Measurements from ENCODE around the gene ADAMTS17. TPM values are rescaled to one million over a fixed set of nuclear protein-coding genes. Genes with fewer than 3 reads are reported as not detected.

ADAMTS17 gene
- total and polyA plus RNA-seq, 4 donors = 0.28 to 46.9 (median 9.1) TPM

GRCh38 chr15:100332721-100333120 lies 9.1 kb downstream of the ADAMTS17 start:
- Histone ChIP-seq H3K36me3 (ENCODE audit: control insufficient read depth in 4 of 4, insufficient read depth in 3 of 4, low read depth in 1 of 4, low read length in 3 of 4) (peaks cover 0 to 16% (median under 1%) of the 10 kb centered on the region in 4 donors), H3K9ac (ENCODE audit: low read depth in 1 of 2, low read length in 2 of 2) (no peak overlapping the region), H3K9me3 (ENCODE audit: control insufficient read depth in 4 of 4, low read length in 3 of 4) (no peaks in the 10 kb centered on the region), H3K27ac (ENCODE audit: low read depth in 1 of 2, low read length in 2 of 2) (no peak overlapping the region), H3K27me3 (ENCODE audit: control insufficient read depth in 4 of 4, insufficient read depth in 4 of 4, low read length in 3 of 4) (no peaks in the 10 kb centered on the region), H3K4me3 (ENCODE audit: low read depth in 1 of 3, low read length in 3 of 3) (no peak overlapping the region), H3K4me1 (ENCODE audit: control insufficient read depth in 4 of 4, insufficient read depth in 4 of 4, low read length in 3 of 4) (no peaks in the 10 kb centered on the region)
- DNase-seq (ENCODE audit: low spot score) = no peak
- TF ChIP-seq SP1 (IDR thresholded peaks at IDR 0.05) (no peak), HNF4G (IDR thresholded peaks at IDR 0.05) (no peak)
- WGBS = 83% methylated on average over 6 of the region's 6 CpGs

GRCh38 chr15:100332231-100332630 lies 9.5 kb downstream of the ADAMTS17 start:
- no peaks in the 10 kb centered on the region for H3K4me1 ChIP-seq (ENCODE audit: control insufficient read depth in 4 of 4, insufficient read depth in 4 of 4, low read length in 3 of 4)
- H3K4me3 ChIP-seq (ENCODE audit: low read depth in 1 of 3, low read length in 3 of 3) = no peak overlapping the region
- no peak for DNase-seq (ENCODE audit: low spot score)
- H3K9me3 ChIP-seq (ENCODE audit: control insufficient read depth in 4 of 4, low read length in 3 of 4) = no peaks in the 10 kb centered on the region
- H3K27me3 ChIP-seq (ENCODE audit: control insufficient read depth in 4 of 4, insufficient read depth in 4 of 4, low read length in 3 of 4) = no peaks in the 10 kb centered on the region
- no peak overlapping the region for H3K9ac ChIP-seq (ENCODE audit: low read depth in 1 of 2, low read length in 2 of 2)
- H3K36me3 ChIP-seq (ENCODE audit: control insufficient read depth in 4 of 4, insufficient read depth in 3 of 4, low read depth in 1 of 4, low read length in 3 of 4) = peaks cover 0 to 21% (median under 1%) of the 10 kb centered on the region in 4 donors
- TF ChIP-seq YY1 (IDR thresholded peaks at IDR 0.05) = no peak
- no peak for TF ChIP-seq FOXA2 (IDR thresholded peaks at IDR 0.05)
- TF ChIP-seq EGR1 (IDR thresholded peaks at IDR 0.05; ENCODE audit: low read depth in 2 of 2) = no peak
- 87% methylated on average over 13 of the region's 13 CpGs for WGBS
- no peak overlapping the region for H3K27ac ChIP-seq (ENCODE audit: low read depth in 1 of 2, low read length in 2 of 2)

- H3K9ac ChIP-seq (ENCODE audit: low read depth in 1 of 2, low read length in 2 of 2) = no peak overlapping the region
- no peaks in the 10 kb centered on the region for H3K27me3 ChIP-seq (ENCODE audit: control insufficient read depth in 4 of 4, insufficient read depth in 4 of 4, low read length in 3 of 4)
- 86% methylated on average over 12 of the region's 12 CpGs for WGBS
- no peaks in the 10 kb centered on the region for H3K9me3 ChIP-seq (ENCODE audit: control insufficient read depth in 4 of 4, low read length in 3 of 4)
- peaks cover 0 to 29% (median 2%) of the 10 kb centered on the region in 4 donors for H3K36me3 ChIP-seq (ENCODE audit: control insufficient read depth in 4 of 4, insufficient read depth in 3 of 4, low read depth in 1 of 4, low read length in 3 of 4)
- TF ChIP-seq FOXA2 (IDR thresholded peaks at IDR 0.05) = no peak
- no peak for TF ChIP-seq GABPA (IDR thresholded peaks at IDR 0.05 in 1 of 2, conservative IDR thresholded peaks at IDR 0.05 in 1 of 2)
- TF ChIP-seq TAF1 (conservative IDR thresholded peaks at IDR 0.05) = no peak
- no peak for TF ChIP-seq FOXA1 (IDR thresholded peaks at IDR 0.05)
- no peak for TF ChIP-seq MAX (IDR thresholded peaks at IDR 0.05)
- TF ChIP-seq CTCF (IDR thresholded peaks at IDR 0.05; ENCODE audit: low read depth, low read length, missing input control) = no peak
- TF ChIP-seq NR2F2 (IDR thresholded peaks at IDR 0.05) = no peak
- no peak for TF ChIP-seq RAD21 (IDR thresholded peaks at IDR 0.05)
- TF ChIP-seq HNF4G (IDR thresholded peaks at IDR 0.05) = no peak
- no peak for TF ChIP-seq ATF3 (IDR thresholded peaks at IDR 0.05)
- no peak for TF ChIP-seq SP1 (IDR thresholded peaks at IDR 0.05)
- no peak for TF ChIP-seq YY1 (IDR thresholded peaks at IDR 0.05)
- no peak for TF ChIP-seq REST (IDR thresholded peaks at IDR 0.05)
- TF ChIP-seq ZBTB33 (IDR thresholded peaks at IDR 0.05) = no peak
- no peak for TF ChIP-seq EGR1 (IDR thresholded peaks at IDR 0.05; ENCODE audit: low read depth in 2 of 2)
- TF ChIP-seq JUND (IDR thresholded peaks at IDR 0.05) = no peak
- no peak overlapping the region for H3K27ac ChIP-seq (ENCODE audit: low read depth in 1 of 2, low read length in 2 of 2)
- H3K4me3 ChIP-seq (ENCODE audit: low read depth in 1 of 3, low read length in 3 of 3) = no peak overlapping the region
- H3K4me1 ChIP-seq (ENCODE audit: control insufficient read depth in 4 of 4, insufficient read depth in 4 of 4, low read length in 3 of 4) = no peaks in the 10 kb centered on the region
- DNase-seq (ENCODE audit: low spot score) = no peak
These were observed 11.1 kb downstream of the ADAMTS17 start for GRCh38 chr15:100330629-100331215.
